Measurements from ENCODE around the gene FAM32A. TPM values are rescaled to one million over a fixed set of nuclear protein-coding genes. Genes with fewer than 3 reads are reported as not detected.
A peak's percentile ranks its signal among the peaks of the same experiment; 100 is the strongest.

FAM32A gene
- total RNA-seq (10 to 100 TPM; 26.3 to 44.2 (median 30.8) TPM), polyA plus RNA-seq (100 to 1,000 TPM in 1 of 3 donors, 10 to 100 TPM in 2; 49.3 to 133 (median 75.7) TPM)
- long read RNA-seq, donor 1, transcript FAM32A-201 (4 exons, 1,455 nt) = major isoform, 26 of 33 reads
- long read RNA-seq, donor 1, partial matches to known transcripts = 1 of 33 reads
- long read RNA-seq, donor 1, other reads (novel, unspliced or antisense) = 2 of 33 reads
- long read RNA-seq, donor 2, transcript FAM32A-201 (4 exons, 1,455 nt) = major isoform, 49 of 70 reads
- long read RNA-seq, donor 2, transcript FAM32A-205 (3 exons, 1,168 nt) = minor isoform, 14 of 70 reads
- long read RNA-seq, donor 2, partial matches to known transcripts = 6 of 70 reads
- long read RNA-seq, donor 2, other reads (novel, unspliced or antisense) = 0 of 70 reads

DNA sequence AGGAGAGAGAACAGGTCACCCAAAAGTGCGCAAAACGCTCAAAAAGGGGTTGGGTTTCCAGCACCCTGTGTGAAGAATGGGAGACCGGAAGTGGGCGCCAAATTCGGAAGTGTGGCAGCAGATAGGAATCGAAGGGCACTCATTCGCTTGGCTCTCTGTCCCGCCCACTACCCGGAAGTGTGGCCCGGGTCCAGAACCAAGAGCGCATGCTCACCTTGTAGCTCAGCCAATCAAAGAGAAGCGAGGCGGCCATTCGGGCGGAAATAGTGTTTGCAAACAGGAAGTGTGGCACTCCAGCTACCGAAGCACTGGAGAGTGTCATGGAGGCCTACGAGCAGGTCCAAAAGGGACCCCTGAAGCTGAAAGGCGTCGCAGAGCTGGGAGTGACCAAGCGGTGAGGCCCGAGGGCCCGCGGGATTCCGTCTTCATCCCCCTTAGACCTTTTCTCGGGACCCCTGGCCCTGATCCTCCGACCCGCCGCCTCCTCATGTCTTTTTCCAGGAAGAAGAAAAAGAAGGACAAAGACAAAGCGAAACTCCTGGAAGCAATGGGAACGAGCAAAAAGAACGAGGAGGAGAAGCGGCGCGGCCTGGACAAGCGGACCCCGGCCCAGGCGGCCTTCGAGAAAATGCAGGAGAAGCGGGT, at the start of gene FAM32A:
Gene FAM32A, plus strand, starts transcription at position 288 of the 645 bp plus-strand sequence. Its CDS starts 33 bp downstream, at position 321.
- intact Hi-C loops (cut with DNase I) = no loop called here
- 0% methylated on average over 39 of the region's 39 CpGs for WGBS, 3 donors
- peaks cover 10% of the 10 kb centered on the region for H3K4me1 ChIP-seq

DNA sequence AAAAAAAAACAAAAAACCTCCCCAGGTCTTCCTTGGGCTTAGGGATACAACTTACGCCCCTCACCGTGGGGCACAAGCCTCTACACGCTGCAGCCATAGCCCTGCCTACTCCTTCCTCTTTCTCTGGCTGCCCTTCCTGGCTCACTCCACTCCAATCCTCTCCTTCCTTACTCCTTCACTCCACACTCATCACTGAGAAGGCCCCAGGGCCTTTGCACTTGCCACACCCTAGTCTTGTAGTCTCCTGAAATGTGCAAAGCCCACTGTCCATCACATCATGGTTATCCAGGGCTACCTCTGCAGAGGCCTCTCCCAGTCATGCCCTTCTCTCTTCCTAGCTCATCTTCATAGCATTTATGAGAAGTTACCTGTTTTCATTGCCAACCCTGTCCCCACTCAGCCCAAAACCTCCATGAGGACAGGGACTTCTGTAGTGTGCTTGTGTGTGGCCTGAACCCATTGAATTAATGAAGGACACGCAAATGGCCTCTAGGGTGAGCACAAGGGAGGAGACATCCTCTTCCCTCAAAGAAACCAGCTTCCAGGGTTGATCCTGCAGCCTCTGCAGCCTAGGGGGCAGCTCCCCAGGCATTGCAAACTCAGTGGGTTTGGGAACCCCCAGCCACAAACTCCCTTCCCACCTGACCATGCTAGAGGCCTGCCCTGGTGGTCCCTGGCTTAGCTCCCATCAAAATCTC, 49.6 kb upstream of the FAM32A start:
- no peak overlapping the region for H3K27ac ChIP-seq
- H3K36me3 ChIP-seq (ENCODE audit: insufficient read depth in 1 of 2, low read depth in 1 of 2) = peaks cover 8 to 26% of the 10 kb centered on the region in 2 donors
- H3K4me3 ChIP-seq = no peak overlapping the region
- intact Hi-C loops (cut with DNase I) = no loop called here
- DNase-seq (no peak), ATAC-seq (no peak)
- no peaks in the 10 kb centered on the region for H3K9me3 ChIP-seq
- no peak for TF ChIP-seq CTCF (IDR thresholded peaks at IDR 0.05)
- 85 to 91% (median 88%) methylated on average over 4 of the region's 4 CpGs for WGBS, 3 donors
- H3K27me3 ChIP-seq (ENCODE audit: insufficient read depth in 3 of 3, low read length in 2 of 3) = no peaks in the 10 kb centered on the region
- no peaks in the 10 kb centered on the region for H3K4me1 ChIP-seq

More for the DNA sequence above, at the start of gene FAM32A:
- DNase-seq = peak; percentile 99
- Histone ChIP-seq H3K36me3 (ENCODE audit: insufficient read depth in 1 of 2, low read depth in 1 of 2) (peaks cover 0 to 31% of the 10 kb centered on the region in 2 donors), H3K27ac (peak within 1 kb of the TSS; percentile 87), H3K9me3 (no peaks in the 10 kb centered on the region), H3K27me3 (ENCODE audit: insufficient read depth in 3 of 3, low read length in 2 of 3) (peaks cover 0 to 9% (median 0%) of the 10 kb centered on the region in 3 donors), H3K4me3 (peak within 1 kb of the TSS; percentile 83)
- TF ChIP-seq CTCF (IDR thresholded peaks at IDR 0.05) = peak; percentile 35
- peak; percentile 98 to 99 (median 98) for ATAC-seq

DNA sequence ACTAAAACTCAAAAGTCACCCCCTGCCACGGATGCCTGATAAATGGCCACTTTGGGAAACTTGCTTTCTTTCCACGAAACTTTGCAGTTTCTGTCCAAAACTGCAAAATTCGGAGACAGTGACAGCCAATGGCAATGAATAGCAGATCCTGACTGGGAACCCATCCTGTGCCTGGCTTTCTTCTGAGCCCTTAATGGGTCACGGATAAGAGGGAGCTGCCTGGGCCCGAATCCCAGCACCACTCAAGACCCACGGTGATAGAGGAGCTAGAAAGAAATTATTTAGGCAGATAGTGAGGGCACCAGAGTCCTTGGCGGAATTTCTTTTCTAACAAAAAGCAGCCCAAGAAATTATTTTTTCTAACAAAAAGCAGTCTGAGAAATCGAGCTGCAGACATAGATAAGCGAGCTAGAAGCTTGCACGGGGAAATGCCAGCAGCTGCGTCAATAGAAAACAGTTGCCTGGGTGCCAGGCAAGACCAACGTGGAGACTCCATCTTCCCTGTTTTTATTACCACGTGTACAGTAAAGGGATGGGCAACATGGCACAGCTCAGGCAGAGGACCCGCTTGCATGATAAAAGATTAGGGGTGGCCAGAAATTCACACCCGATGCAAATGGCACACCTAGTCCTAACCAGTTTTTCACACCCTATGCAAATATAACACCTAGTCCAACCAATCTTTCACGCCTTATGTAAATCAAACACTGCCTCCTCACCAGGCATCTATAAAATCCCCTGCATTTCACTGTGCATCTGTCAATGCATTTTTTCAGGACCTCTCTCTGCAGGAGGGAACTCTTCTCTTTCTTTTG, 48.8 kb upstream of the FAM32A start:
- 47 to 51% (median 48%) methylated on average over 16 of the region's 16 CpGs for WGBS, 3 donors
- intact Hi-C loops (cut with DNase I) = no loop called here
- Histone ChIP-seq H3K36me3 (ENCODE audit: insufficient read depth in 1 of 2, low read depth in 1 of 2) (peaks cover 8 to 26% of the 10 kb centered on the region in 2 donors), H3K4me3 (no peak overlapping the region), H3K27ac (no peak overlapping the region), H3K27me3 (ENCODE audit: insufficient read depth in 3 of 3, low read length in 2 of 3) (no peaks in the 10 kb centered on the region), H3K4me1 (no peaks in the 10 kb centered on the region), H3K9me3 (no peaks in the 10 kb centered on the region)
- DNase-seq (no peak), ATAC-seq (no peak)
- TF ChIP-seq CTCF (IDR thresholded peaks at IDR 0.05) = no peak

DNA sequence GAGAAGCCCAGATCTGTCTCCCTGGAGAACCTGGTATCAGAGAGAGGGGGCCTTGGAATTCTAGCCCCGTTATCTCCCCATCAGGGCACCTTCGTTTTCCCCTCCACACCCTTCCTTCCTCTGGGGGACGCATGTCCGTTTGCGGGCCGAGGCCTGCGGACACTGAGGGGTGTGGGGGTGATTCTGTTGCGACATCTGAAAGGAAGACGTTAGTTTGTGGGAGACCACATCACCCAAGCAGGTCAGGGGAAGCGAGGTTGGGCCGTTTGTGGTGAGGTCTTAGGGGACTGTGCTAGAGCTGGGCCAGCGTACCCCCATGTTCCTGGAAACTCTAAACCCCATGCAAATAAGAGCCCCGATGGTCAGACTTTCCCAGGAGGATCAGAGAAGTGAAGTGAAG, 45.5 kb upstream of the FAM32A start:
- intact Hi-C loops (cut with DNase I) = no loop called here
- Histone ChIP-seq H3K4me1 (no peaks in the 10 kb centered on the region), H3K9me3 (no peaks in the 10 kb centered on the region), H3K36me3 (ENCODE audit: insufficient read depth in 1 of 2, low read depth in 1 of 2) (no peaks in the 10 kb centered on the region), H3K27ac (no peak overlapping the region), H3K4me3 (no peak overlapping the region), H3K27me3 (ENCODE audit: insufficient read depth in 3 of 3, low read length in 2 of 3) (no peaks in the 10 kb centered on the region)
- no peak for TF ChIP-seq CTCF (IDR thresholded peaks at IDR 0.05)
- ATAC-seq (no peak), DNase-seq (no peak)
- whole genome bisulfite sequencing, 3 donors = 62 to 71% (median 71%) methylated on average over 13 of the region's 13 CpGs
